ENCODE results near the gene DIPK2A.

The DIPK2A gene

GRCh38 chr3:143973259-143974021 is 1.8 kb downstream of the DIPK2A start:
- DNase-seq = peak in 22 of 56 donors; percentile 10 to 77 (median 56)

- DNase-seq = no peak
These were observed 2.9 kb downstream of the DIPK2A start for GRCh38 chr3:143974271-143975238.

- DNase-seq = peak in 1 of 56 donors; percentile 9
These were observed 4.0 kb downstream of the DIPK2A start for GRCh38 chr3:143975554-143976152.

- DNase-seq = no peak
These were observed 6.0 kb downstream of the DIPK2A start for GRCh38 chr3:143977341-143978262.

- DNase-seq = no peak
These were observed 6.6 kb downstream of the DIPK2A start for GRCh38 chr3:143978263-143978631.

GRCh38 chr3:143979041-143979440 is 7.4 kb downstream of the DIPK2A start:
- no peak for DNase-seq

- no peak for DNase-seq
These were observed 8.2 kb downstream of the DIPK2A start for GRCh38 chr3:143979813-143980212.

- DNase-seq = no peak
These were observed 16.7 kb downstream of the DIPK2A start for GRCh38 chr3:143988306-143988705.

- no peak for DNase-seq
These were observed 17.8 kb downstream of the DIPK2A start for GRCh38 chr3:143989461-143989860.

- no peak for DNase-seq
These were observed 20.1 kb downstream of the DIPK2A start for GRCh38 chr3:143991713-143992112.

GRCh38 chr3:143998266-143998665 is 26.6 kb downstream of the DIPK2A start:
- no peak for DNase-seq

- DNase-seq = no peak
These were observed 31.4 kb downstream of the DIPK2A start for GRCh38 chr3:144003051-144003450.

GRCh38 chr3:144010371-144010770 is 38.7 kb downstream of the DIPK2A start:
- no peak for DNase-seq

- DNase-seq = no peak
These were observed 39.7 kb downstream of the DIPK2A start for GRCh38 chr3:144011251-144011799.

- DNase-seq = no peak
These were observed 43.5 kb downstream of the DIPK2A start for GRCh38 chr3:144015133-144015532.

- DNase-seq = no peak
These were observed 47.2 kb downstream of the DIPK2A start for GRCh38 chr3:144018776-144019175.
